SK-N-SH (cell line): ENCODE data around the gene CDK5. TPM values are rescaled to one million over a fixed set of nuclear protein-coding genes. Genes with fewer than 3 reads are reported as not detected.

Experiments used
- CTCF ChIA-PET: fragments of 300-600, 350-600 bp; formaldehyde crosslinking; extraction: SDS; loops from one replicate; lab custom pipeline; 2021; lab: Yijun Ruan, JAX
- POLR2A ChIA-PET: fragments of 350-600 bp; sonication (Branson Sonifier 250); formaldehyde crosslinking; extraction: SDS; loops from one replicate; lab custom pipeline; 2020; ENCODE audit warnings: antibody characterized with exemption, inconsistent platforms; lab: Yijun Ruan, JAX
- DNase-seq: peaks from one replicate; pipeline ENCODE4 v3.0.0; 2012
- H2AFZ ChIP-seq: fragments of 200-600 bp; sonication (generic); 2 replicates; pipeline ENCODE4 v1.8.1; 2016; ENCODE audit warnings: antibody characterized with exemption, mild to moderate bottlenecking, low read depth
- H3F3A ChIP-seq: fragments of 200-600 bp; sonication (generic); replicated peaks from 2 replicates; pipeline ENCODE3; 2016; ENCODE audit warnings: antibody characterized with exemption, mild to moderate bottlenecking; ENCODE audit not compliant: insufficient read depth
- H3K27ac ChIP-seq, 2 experiments: fragments of 200-500 bp in 1 of 2; fragments of 200-600 bp in 1 of 2; sonication (Bioruptor generic) in 1 of 2; sonication (generic), shearing (Covaris generic) in 1 of 2; 2 replicates each; pipeline versions ENCODE4 v1.5.1 to v1.6.1; 2014 to 2016; ENCODE audit warnings: low read depth in 2 of 2, inconsistent platforms in 1 of 2, low read length in 1 of 2, mild to moderate bottlenecking in 1 of 2, mixed read lengths in 1 of 2
- H3K27me3 ChIP-seq: fragments of 200-600 bp; sonication (generic), shearing (Covaris generic); 2 replicates; pipeline ENCODE4 v1.6.1; 2016; ENCODE audit warnings: mixed run types; ENCODE audit not compliant: insufficient read depth
- H3K36me3 ChIP-seq, 2 experiments: fragments of 200-500 bp in 1 of 2; fragments of 200-600 bp in 1 of 2; sonication (Bioruptor generic) in 1 of 2; sonication (generic) in 1 of 2; replicated peaks in 1 of 2; 2 replicates each; pipeline versions ENCODE3 to v1.5.1; 2014 to 2016; ENCODE audit warnings: low read length in 1 of 2, mild to moderate bottlenecking in 1 of 2; ENCODE audit not compliant: insufficient read depth in 2 of 2, control insufficient read depth in 1 of 2
- H3K4me1 ChIP-seq, 2 experiments: fragments of 200-500 bp in 1 of 2; fragments of 200-600 bp in 1 of 2; sonication (Bioruptor generic) in 1 of 2; sonication (generic), shearing (Covaris generic) in 1 of 2; 2 replicates each; pipeline versions ENCODE4 v1.5.1 to v1.6.1; 2014 to 2016; ENCODE audit warnings: low read depth in 1 of 2, low read length in 1 of 2, mixed run types in 1 of 2; ENCODE audit not compliant: insufficient read depth in 2 of 2, control insufficient read depth in 1 of 2
- H3K4me2 ChIP-seq: fragments of 200-600 bp; sonication (generic), shearing (Covaris generic); 2 replicates; pipeline ENCODE4 v1.6.1; 2017; ENCODE audit warnings: mixed run types
- H3K4me3 ChIP-seq, 2 experiments: fragments of 200-500 bp in 1 of 2; fragments of 200-600 bp in 1 of 2; sonication (Bioruptor generic) in 1 of 2; sonication (generic), shearing (Covaris generic) in 1 of 2; 2 replicates each; pipeline versions ENCODE4 v1.5.1 to v1.8.1; 2014 to 2016; ENCODE audit warnings: low read depth in 2 of 2, inconsistent platforms in 1 of 2, low read length in 1 of 2, mild to moderate bottlenecking in 1 of 2, mixed read lengths in 1 of 2, moderate library complexity in 1 of 2
- H3K79me2 ChIP-seq: fragments of 200-600 bp; sonication (generic); 2 replicates; pipeline ENCODE4 v1.8.1; 2017; ENCODE audit warnings: mild to moderate bottlenecking; ENCODE audit not compliant: insufficient read depth
- H3K9ac ChIP-seq: fragments of 200-600 bp; sonication (generic); 2 replicates; pipeline ENCODE4 v1.6.1; 2017; ENCODE audit warnings: mixed run types
- H3K9me2 ChIP-seq: fragments of 200-600 bp; sonication (generic); 2 replicates; pipeline ENCODE4 v1.6.1; 2017; ENCODE audit warnings: mixed run types
- H3K9me3 ChIP-seq: fragments of 200-600 bp; sonication (generic); 2 replicates; pipeline ENCODE4 v1.6.1; 2017; ENCODE audit warnings: mixed run types, mild to moderate bottlenecking, moderate library complexity
- H4K20me1 ChIP-seq: fragments of 200-600 bp; sonication (generic); 2 replicates; pipeline ENCODE4 v1.6.1; 2017; ENCODE audit warnings: mild to moderate bottlenecking, mixed run types; ENCODE audit not compliant: insufficient read depth
- ELF1 ChIP-seq: IDR thresholded peaks from 2 replicates; pipeline ENCODE4 v1.4.0; 2012
- EZH2phosphoT487 ChIP-seq: fragments of 200-600 bp; sonication (generic); IDR thresholded peaks from 2 replicates; pipeline ENCODE4 v1.6.1; 2017; ENCODE audit warnings: low read depth, mixed run types, mild to moderate bottlenecking, antibody characterized with exemption, moderate library complexity, borderline replicate concordance
- FOXJ3 ChIP-seq: sonication (generic); formaldehyde crosslinking; IDR thresholded peaks from 2 replicates; pipeline ENCODE4 v1.5.1; 2020; ENCODE audit warnings: mild to moderate bottlenecking, missing genetic modification reagents
- GABPA ChIP-seq: IDR thresholded peaks from 2 replicates; pipeline ENCODE4 v1.4.0; 2012; ENCODE audit warnings: low read depth, mild to moderate bottlenecking
- GATA2 ChIP-seq: sonication (generic); formaldehyde crosslinking; IDR thresholded peaks from 2 replicates; pipeline ENCODE4 v1.5.0; 2020; ENCODE audit warnings: mild to moderate bottlenecking, missing genetic modification reagents
- MAX ChIP-seq: IDR thresholded peaks from 2 replicates; pipeline ENCODE4 v1.4.0; 2012; ENCODE audit warnings: low read depth
- MEF2A ChIP-seq: IDR thresholded peaks from 2 replicates; pipeline ENCODE4 v1.4.0; 2012; ENCODE audit warnings: low read depth, borderline replicate concordance
- NFIC ChIP-seq: IDR thresholded peaks from 2 replicates; pipeline ENCODE4 v1.4.0; 2012; ENCODE audit warnings: borderline replicate concordance
- RCOR1 ChIP-seq: fragments of 150-350 bp; IDR thresholded peaks from 2 replicates; pipeline ENCODE4 v1.6.1; 2017; ENCODE audit warnings: antibody characterized with exemption, low read length
- TAF1 ChIP-seq: IDR thresholded peaks from 2 replicates; pipeline ENCODE4 v1.6.1; 2012; ENCODE audit warnings: low read depth, mild to moderate bottlenecking, low read length, moderate library complexity, borderline replicate concordance
- TEAD4 ChIP-seq: IDR thresholded peaks from 2 replicates; pipeline ENCODE4 v1.4.0; 2012; ENCODE audit warnings: mild to moderate bottlenecking, borderline replicate concordance; ENCODE audit not compliant: insufficient read depth
- USF1 ChIP-seq: IDR thresholded peaks from 2 replicates; pipeline ENCODE4 v1.4.0; 2012; ENCODE audit warnings: low read depth, borderline replicate concordance
- WGBS: methylation state at CpG from one replicate; pipeline ENCODE4 v1.1.6; 2017; ENCODE audit warnings: low lambda C conversion rate; 5-methylcytosine and 5-hydroxymethylcytosine counted together
- polyA plus RNA-seq, 3 experiments: library from polyadenylated mRNA; depleted of rRNA; stranded (reverse); fragments of >200 nt; gene quantifications; 2 replicates each; pipeline ENCODE4 v1.2.3, GENCODE V29; 2012
- TF ChIP-seq, protein P1 (sequence below): IDR thresholded peaks from 2 replicates; pipeline ENCODE4 v1.6.1; 2012; ENCODE audit warnings: mild to moderate bottlenecking, low read depth, low read length, moderate library complexity

CDK5 gene
- polyA plus RNA-seq, 1 of the 3 experiments (the other 2 are of a cell fraction), result 125 TPM

DNA sequence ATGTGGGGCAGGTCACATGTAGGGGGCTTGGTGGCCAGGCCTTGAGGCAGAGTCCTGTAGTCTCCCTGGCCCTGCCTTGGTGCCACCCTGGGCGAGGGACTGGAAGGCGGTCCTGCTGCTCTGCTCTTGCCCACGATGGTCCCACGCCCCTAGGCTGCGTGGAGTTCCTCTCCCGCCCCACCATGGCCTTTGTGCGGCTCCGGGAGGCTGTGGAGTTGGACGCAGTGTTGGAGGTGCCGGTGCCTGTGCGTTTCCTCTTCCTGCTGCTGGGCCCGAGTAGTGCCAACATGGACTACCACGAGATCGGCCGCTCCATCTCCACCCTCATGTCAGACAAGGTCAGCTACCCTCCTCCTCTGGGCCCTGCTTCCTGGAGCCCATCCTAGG, 12.9 kb upstream of the CDK5 start:
- CTCF ChIA-PET, result interaction anchor here (1.0 to 12.2 kb wide), 2 partner anchors 12 to 53 kb away, joined by 3 to 77 read pairs; partner anchors contain the start of genes CDK5 and SLC4A2
- Histone ChIP-seq H3K79me2 (peaks cover 24% of the 10 kb centered on the region; the same call in 1 of the 2 replicates), H3K4me3 (no peak overlapping the region), H3K27ac (no peak overlapping the region), H2AFZ (no peak overlapping the region), H3K36me3 (peaks cover 59 to 85% of the 10 kb centered on the region in 2 experiments), H3K4me2 (no peak overlapping the region), H3K9me2 (no peaks in the 10 kb centered on the region), H3F3A (peaks cover 21% of the 10 kb centered on the region), H3K9ac (no peak overlapping the region), H3K4me1 (no peaks in the 10 kb centered on the region; a peak in 1 of 4 replicates), H3K27me3 (no peaks in the 10 kb centered on the region), H3K9me3 (no peaks in the 10 kb centered on the region), H4K20me1 (no peaks in the 10 kb centered on the region)
- POLR2A ChIA-PET, result interaction anchor here (1.0 kb wide), 1 partner anchor 10 kb away, joined by 3 read pairs; the partner anchor contains the start of gene FASTK
- DNase-seq, result no peak
- WGBS, result 94% methylated on average over 13 of the region's 15 CpGs
- TF ChIP-seq FOXJ3 (CRISPR knock-in tag) (no peak), TAF1 (no peak), NFIC (no peak), GABPA (no peak), GATA2 (CRISPR knock-in tag) (no peak)
- TF ChIP-seq, protein P1, sequence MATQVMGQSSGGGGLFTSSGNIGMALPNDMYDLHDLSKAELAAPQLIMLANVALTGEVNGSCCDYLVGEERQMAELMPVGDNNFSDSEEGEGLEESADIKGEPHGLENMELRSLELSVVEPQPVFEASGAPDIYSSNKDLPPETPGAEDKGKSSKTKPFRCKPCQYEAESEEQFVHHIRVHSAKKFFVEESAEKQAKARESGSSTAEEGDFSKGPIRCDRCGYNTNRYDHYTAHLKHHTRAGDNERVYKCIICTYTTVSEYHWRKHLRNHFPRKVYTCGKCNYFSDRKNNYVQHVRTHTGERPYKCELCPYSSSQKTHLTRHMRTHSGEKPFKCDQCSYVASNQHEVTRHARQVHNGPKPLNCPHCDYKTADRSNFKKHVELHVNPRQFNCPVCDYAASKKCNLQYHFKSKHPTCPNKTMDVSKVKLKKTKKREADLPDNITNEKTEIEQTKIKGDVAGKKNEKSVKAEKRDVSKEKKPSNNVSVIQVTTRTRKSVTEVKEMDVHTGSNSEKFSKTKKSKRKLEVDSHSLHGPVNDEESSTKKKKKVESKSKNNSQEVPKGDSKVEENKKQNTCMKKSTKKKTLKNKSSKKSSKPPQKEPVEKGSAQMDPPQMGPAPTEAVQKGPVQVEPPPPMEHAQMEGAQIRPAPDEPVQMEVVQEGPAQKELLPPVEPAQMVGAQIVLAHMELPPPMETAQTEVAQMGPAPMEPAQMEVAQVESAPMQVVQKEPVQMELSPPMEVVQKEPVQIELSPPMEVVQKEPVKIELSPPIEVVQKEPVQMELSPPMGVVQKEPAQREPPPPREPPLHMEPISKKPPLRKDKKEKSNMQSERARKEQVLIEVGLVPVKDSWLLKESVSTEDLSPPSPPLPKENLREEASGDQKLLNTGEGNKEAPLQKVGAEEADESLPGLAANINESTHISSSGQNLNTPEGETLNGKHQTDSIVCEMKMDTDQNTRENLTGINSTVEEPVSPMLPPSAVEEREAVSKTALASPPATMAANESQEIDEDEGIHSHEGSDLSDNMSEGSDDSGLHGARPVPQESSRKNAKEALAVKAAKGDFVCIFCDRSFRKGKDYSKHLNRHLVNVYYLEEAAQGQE, result no peak

- ChIA-PET CTCF (interaction anchor here (1.0 to 12.2 kb wide), 4 partner anchors 8 to 52 kb away, joined by 3 to 77 read pairs (median 14); partner anchors contain the start of genes CDK5 and SLC4A2), POLR2A (interaction anchor here (1.0 kb wide), 1 partner anchor 11 kb away, joined by 3 read pairs; the partner anchor contains the start of gene FASTK)
- no peak overlapping the region for H3K27ac ChIP-seq
- peaks cover 30% of the 10 kb centered on the region; the same call in 1 of the 2 replicates for H3K79me2 ChIP-seq
- no peaks in the 10 kb centered on the region for H3K9me3 ChIP-seq
- no peaks in the 10 kb centered on the region for H4K20me1 ChIP-seq
- no peak overlapping the region for H3K9ac ChIP-seq
- TF ChIP-seq TEAD4 (no peak), MEF2A (no peak), MAX (no peak), NFIC (no peak), ELF1 (no peak), RCOR1 (no peak), EZH2phosphoT487 (no peak), USF1 (no peak), GATA2 (CRISPR knock-in tag) (no peak)
- TF ChIP-seq, protein P1, result no peak
- TF ChIP-seq, all 33 proteins: peak for 0
- no peak for DNase-seq
- no peak overlapping the region for H2AFZ ChIP-seq
- H3F3A ChIP-seq, result peaks cover 17% of the 10 kb centered on the region
- peaks cover 60 to 86% of the 10 kb centered on the region in 2 experiments for H3K36me3 ChIP-seq
- no peak overlapping the region for H3K4me3 ChIP-seq
- no peaks in the 10 kb centered on the region for H3K9me2 ChIP-seq
- WGBS, result 97% methylated on average over 14 of the region's 17 CpGs
- H3K27me3 ChIP-seq, result no peaks in the 10 kb centered on the region
- no peaks in the 10 kb centered on the region; a peak in 2 of 4 replicates for H3K4me1 ChIP-seq
- no peak overlapping the region for H3K4me2 ChIP-seq
These were observed 12.3 kb upstream of the CDK5 start for GRCh38 chr7:151069841-151070573.
